NCI-H2029 treated with DMSO at 0.1 percent for 48 hours (cell line): ENCODE data around the gene GPR78.

Experiments used
- DNase-seq: peaks from one replicate; lab custom pipeline; 2025; lab: John Stamatoyannopoulos, UW

Gene GPR78

DNA sequence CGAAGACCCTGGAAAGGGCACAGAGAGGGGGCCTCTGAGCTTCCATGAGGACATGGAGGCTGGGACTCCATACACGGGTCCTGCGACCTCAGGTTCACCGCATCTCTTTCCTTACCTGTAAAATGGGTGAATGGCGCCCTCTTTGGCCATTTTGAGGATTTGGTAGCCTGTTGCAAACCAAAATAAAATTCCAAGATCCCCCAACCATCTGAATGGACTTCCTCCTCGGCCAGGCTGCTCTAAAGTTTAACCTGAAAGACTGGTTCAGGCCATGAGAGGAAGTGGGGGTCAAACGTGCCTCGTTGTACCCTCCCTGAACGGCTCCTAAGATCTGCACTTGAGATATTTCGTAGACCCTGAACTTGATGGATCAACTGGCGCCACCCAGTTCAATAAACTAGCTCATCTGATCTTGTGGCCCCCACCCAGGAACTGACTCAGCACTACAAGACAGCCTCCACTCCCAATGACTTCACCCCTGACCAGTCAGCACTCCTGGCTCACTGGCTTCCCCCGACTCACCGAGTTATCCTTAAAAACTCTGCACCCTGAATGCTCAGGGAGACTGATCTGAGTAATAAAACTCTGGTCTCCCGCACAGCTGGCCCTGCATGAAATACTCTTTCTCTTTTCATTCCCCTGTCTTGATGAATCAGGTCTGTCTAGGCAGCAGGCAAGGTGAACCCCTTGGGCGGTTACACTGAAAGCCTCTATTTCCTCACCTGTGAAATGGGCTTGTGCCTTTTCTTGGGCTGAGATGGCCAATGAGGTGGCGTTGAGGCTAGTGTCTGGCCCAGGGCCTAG is 32.9 kb upstream of the GPR78 start:
- DNase-seq, result no peak

DNA sequence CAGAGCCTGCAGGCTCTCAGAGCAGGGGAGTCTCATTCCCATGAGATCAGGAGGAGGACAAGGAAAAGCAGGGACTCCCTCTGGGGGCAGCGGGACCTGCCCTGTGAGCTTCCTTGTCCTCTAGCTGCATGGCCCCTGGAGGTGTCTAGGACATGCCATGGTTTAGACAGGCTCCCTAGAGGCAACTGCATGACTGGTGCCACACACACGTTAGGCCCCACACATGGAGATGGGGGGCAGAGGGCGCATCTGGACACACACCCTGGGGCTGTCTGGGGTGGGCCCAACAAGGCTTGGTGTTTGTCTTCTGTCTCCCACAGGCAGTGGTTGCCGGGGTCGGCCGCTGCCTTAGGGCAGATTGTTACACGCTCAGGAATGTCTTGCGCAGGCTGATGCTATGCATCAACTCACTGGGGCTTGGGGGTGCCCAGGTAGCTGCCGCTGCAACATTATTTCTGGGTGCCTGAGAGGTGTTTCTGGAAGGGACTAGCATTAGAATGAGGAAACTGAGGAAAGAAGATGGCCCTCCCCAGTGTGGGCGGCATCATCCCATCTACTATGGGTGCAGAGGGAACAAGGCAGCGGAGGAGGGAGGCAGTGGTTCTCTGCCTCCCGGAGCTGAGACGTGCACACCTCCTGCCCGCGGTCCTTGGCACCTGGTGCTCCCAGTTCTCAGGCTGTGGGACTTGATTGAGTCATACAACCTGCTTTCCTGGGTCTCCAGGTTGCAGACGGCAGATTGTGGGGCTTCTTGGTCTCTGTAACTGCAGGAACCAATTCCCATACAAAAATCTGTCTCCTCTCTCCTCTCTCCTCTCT is 32.1 kb upstream of the GPR78 start:
- no peak for DNase-seq

DNA sequence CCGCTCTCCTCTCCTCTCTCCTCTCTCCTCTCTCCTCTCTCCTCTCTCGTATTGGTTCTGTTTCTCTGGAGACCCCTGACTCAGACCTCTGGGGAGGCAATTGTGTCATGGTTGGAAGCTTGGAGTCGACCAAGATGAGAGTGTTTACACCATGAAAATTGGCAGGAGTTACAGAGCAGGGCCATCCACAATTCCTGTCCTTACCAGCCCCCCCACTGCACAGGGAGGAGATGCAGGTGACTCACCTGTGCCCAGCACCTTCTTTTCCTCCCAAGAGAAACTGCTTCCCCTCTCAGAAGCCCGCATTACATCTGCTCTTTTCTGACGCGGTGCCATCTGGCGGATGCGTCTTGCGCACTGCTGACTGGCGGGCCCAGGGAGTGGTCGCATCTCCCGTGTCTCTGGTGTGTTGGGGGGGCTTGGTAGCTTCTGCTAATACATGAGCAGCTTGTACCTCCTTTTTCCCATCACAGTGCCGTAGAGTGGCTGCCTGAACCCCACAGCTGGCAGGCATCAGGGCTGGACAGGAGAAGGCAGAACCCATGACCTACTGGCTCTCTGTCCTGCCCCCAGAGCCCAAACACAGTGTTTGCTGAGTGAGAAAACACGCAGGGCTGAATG is 31.4 kb upstream of the GPR78 start:
- DNase-seq, result no peak

GRCh38 chr4:8549352-8549931 is 30.8 kb upstream of the GPR78 start:
- DNase-seq, result no peak

GRCh38 chr4:8550691-8551090 is 29.5 kb upstream of the GPR78 start:
- DNase-seq, result no peak

DNA sequence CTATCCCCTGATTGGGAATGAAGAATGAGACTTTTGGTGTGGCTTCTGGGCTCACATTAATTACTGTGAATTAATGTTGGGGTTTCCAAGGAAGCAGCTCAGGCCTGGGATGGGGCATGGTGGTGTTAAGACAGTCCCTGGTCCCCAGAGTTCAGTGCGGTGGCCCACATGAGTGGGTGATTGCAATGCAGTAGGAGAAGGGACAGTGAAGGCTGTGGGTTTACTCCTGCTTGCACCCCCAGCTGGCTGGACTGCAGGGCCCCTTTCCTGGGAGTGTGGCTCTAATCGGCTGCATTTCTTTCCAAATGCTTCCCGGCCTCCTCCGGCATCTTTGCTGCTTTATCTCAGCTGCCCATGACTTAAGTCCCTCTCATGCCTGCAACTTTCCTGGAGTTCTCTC is 28.2 kb upstream of the GPR78 start:
- no peak for DNase-seq

DNA sequence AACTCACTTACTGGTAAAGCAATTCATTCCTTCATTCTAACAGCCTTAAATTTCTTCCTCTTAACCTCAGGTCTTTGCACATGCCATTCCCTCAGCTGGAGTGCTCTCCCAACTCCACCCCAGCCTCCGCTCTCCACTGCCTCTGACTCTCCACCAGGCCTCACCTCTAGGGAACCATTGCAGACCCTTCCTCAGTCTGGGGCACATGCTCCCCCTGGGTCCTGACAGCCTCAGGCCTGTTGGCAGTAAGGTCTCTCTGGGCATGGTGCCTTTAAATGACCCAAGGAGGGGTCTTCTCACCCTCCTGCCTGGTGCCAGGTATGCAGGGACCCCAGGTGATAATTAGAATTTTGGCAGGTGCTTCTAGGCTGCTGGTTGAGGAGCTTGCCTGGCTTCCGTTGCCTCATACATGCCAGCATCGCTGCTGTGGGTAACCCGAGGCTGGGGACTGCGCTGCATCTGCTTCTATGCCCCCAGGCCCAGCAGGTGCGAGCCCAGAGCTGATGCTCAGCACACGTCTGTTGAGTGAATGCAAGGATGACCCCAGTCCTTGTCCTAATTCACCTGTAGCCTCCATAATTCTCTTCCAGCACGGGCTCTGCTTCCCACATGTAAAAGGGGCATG is 27.5 kb upstream of the GPR78 start:
- DNase-seq, result no peak

DNA sequence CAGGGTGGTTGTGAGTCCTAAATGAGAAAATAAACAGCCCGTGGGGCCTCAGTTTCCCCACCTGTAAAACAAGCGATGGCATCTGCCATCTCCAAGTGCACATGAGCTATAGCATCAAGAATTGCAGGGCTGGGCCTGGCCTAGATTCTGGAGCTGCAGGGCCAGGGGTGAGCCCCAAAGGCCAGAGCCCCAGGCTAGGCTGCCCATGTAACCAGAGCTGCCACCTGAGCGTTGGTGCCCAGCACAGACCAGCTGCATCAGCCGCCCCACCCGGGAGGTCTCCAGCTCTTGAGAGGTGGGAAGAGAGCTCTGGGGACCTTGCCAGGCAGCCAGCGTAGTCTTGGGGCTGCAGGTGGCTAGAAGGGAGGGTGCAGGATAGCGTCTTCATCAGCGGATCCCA is 27.0 kb upstream of the GPR78 start:
- no peak for DNase-seq

- no peak for DNase-seq
These were observed 26.2 kb upstream of the GPR78 start for GRCh38 chr4:8553991-8554405.

- no peak for DNase-seq
These were observed 25.6 kb upstream of the GPR78 start for GRCh38 chr4:8554555-8555100.

GRCh38 chr4:8555716-8556115 is 24.5 kb upstream of the GPR78 start:
- no peak for DNase-seq

GRCh38 chr4:8556341-8557150 is 23.6 kb upstream of the GPR78 start:
- DNase-seq, result no peak

DNA sequence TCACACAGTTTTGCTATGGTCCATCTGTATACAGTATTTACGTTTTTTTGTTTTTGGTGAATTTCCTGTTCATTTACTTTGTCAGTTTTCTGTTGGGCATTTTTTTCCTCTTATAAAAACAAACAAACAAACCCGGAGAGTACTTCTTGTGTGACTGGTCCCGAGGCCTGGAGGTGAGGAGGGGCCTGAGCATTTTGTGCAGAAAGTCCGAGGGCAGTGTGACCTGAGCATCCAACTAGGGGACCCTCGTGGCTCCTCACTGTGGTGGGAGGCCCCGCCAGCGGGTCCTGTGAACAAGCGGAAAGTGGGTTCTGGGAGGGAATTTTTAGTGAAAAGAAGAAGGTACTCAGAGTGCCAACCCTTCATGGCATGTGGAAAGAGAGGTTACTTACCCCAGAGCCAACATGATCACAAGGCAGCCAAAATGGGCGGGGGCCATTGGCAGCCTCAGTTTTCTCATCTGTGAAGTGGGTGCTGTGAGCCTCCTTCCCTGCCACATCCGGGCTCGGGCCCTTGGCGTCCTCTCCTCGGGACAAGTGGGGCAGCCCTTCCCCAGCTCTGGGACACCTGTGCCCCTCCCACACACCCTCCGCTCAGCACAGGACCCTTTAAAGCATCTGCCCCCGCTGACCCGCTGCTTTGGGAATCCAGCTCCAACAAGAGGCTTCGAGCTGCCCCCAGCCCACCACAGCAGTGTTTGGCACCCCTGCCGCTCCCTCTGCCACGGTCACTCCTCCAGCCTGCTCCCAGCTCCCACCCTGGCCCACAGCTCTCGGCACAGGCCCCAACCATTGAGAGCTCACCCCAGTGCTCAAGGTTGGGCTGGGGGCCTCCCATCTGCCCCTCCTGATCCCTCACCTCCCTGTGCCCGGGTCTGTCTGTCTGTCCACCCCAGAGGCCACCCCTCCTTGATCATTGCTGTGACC is 22.8 kb upstream of the GPR78 start:
- no peak for DNase-seq

- DNase-seq, result no peak
These were observed 21.9 kb upstream of the GPR78 start for GRCh38 chr4:8558080-8558960.

DNA sequence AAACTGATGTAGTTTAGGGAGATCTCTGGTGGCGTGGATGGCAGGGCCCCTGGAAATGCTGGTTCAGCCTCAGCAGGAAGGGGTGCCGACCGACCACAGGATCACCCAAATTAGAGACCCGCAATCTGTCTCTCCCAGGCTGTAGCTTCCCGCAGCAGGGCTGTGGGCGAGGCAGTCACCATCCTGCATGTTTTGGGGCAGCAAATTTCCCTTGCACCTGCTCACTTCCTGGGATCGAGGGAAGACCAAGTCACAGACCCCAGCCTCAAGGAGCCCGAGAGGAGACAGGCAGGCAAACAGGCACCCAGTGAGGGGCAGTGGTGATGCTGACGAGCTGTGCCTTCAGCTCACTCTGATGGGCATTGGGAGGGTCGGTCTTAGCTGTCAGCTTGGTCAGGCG is 21.2 kb upstream of the GPR78 start:
- DNase-seq, result no peak

DNA sequence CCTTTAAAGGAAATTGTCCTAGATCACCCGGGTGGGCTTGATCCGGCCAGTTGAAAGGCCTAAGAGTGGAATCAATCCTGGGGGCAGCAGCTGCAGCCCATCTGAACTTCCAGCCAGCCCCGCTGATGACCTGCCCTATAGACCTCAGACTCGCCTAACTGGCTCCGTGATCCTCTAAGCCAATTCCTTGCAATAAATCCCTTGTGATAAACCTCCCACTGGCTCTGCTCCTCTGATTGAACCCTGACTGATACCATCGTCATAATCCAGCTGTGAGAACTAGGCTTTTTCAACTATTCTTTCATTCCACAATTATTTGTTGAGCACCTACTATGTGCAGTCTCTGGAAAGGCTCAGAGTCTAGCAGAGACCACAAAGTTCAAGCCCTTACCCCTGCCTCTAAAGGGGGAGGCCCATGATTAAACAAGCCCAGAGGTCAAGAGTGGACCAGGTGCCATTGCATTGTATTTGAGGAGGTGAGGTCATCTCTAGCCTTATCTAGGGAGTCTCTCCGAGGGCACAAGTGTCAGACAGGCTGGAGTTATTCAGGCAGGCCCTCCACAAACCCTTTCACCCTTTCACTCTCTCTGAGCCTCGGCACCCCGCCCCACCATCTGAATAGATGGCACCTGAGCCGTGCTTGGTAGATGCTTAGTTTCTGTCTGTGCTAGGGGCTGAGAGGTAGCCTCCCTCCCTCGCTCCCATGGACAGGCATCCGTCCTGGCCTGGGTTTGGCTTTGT is 20.5 kb upstream of the GPR78 start:
- DNase-seq, result no peak

DNA sequence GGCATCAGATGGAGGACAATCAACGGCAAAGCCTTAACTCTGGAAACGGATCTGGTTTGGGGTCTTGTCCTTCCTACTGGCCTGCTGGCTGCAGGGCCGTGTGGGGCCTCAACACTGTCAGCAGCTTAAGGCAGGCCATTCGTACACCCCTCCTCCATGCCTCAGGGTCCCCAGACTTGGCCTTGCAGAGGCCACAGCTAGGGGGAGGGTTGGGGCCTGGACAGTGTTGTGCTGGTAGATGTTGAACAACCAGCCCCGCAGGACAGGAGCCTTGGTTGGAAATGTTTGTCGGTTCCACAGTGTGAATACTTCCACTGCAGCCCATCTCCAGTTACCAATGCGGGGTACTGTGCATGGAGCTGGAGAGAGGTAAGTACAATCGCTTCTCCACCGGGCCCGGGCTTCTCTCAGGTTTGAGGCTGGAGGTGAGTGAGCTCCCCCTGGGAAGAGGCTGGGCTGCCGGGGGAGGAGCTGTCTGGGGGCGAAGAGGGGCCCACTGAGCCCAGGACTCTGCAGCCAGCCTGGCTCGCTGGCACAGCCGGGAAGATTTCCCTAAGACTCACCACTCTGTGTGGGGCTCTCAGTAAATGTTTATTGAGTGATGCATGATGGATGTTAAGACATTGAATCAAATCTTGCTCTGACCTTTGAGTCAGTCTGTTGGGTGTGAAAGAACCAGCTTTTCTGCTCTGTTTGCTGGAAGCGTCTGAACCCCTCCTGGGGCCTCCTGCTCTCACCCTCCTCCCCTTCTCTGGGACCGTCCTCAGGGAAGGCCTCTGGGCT is 19.7 kb upstream of the GPR78 start:
- DNase-seq, result no peak
